GM21619 (cell line): ENCODE measurements around the gene RYR2.
"Not testable (repeated sequence)": the region's sequence is repeated elsewhere in the genome, so short reads cannot be mapped to it uniquely, and the experiment has no call there.

Source experiments
- ATAC-seq: cut with Tn5 transposase; IDR thresholded peaks from one replicate; pipeline ENCODE4 v1.9.1; 2021; ENCODE audit not compliant: unreplicated experiment

Gene RYR2

GRCh38 chr1:237763137-237763536 lies 721.2 kb downstream of the RYR2 start:
- no peak for ATAC-seq

- ATAC-seq = no peak
These were observed 721.8 kb downstream of the RYR2 start for GRCh38 chr1:237763751-237764150.

GRCh38 chr1:237769916-237770315 lies 727.9 kb downstream of the RYR2 start:
- ATAC-seq = no peak

- no peak for ATAC-seq
These were observed 730.0 kb downstream of the RYR2 start for GRCh38 chr1:237772009-237772408.

GRCh38 chr1:237774246-237774645 lies 732.3 kb downstream of the RYR2 start:
- ATAC-seq = no peak

- ATAC-seq = no peak
These were observed 737.4 kb downstream of the RYR2 start for GRCh38 chr1:237779356-237779755.

- no peak for ATAC-seq
These were observed 744.2 kb downstream of the RYR2 start for GRCh38 chr1:237786066-237786719.

GRCh38 chr1:237788069-237788468 lies 746.1 kb downstream of the RYR2 start:
- no peak for ATAC-seq

GRCh38 chr1:237789619-237790018 lies 747.6 kb downstream of the RYR2 start:
- ATAC-seq = no peak

- ATAC-seq = no peak
These were observed 749.6 kb downstream of the RYR2 start for GRCh38 chr1:237791592-237791991.

GRCh38 chr1:237792149-237792548 lies 750.2 kb downstream of the RYR2 start:
- no peak for ATAC-seq

- no peak for ATAC-seq
These were observed 750.7 kb downstream of the RYR2 start for GRCh38 chr1:237792726-237793125.

- no peak for ATAC-seq
These were observed 752.1 kb downstream of the RYR2 start for GRCh38 chr1:237794071-237794470.

GRCh38 chr1:237795558-237795957 lies 753.6 kb downstream of the RYR2 start:
- ATAC-seq = no peak

GRCh38 chr1:237799762-237800474 lies 757.9 kb downstream of the RYR2 start:
- no peak for ATAC-seq

GRCh38 chr1:237804516-237804915 lies 762.5 kb downstream of the RYR2 start:
- no peak for ATAC-seq

GRCh38 chr1:237809099-237809498 lies 767.1 kb downstream of the RYR2 start:
- no peak for ATAC-seq

- no peak for ATAC-seq
These were observed 769.6 kb downstream of the RYR2 start for GRCh38 chr1:237811633-237812032.

- ATAC-seq = no peak
These were observed 770.1 kb downstream of the RYR2 start for GRCh38 chr1:237812061-237812460.

GRCh38 chr1:237814319-237814924 lies 772.4 kb downstream of the RYR2 start:
- no peak for ATAC-seq

- no peak for ATAC-seq
These were observed 775.3 kb downstream of the RYR2 start for GRCh38 chr1:237817277-237817676.

- not testable (repeated sequence) for ATAC-seq
These were observed 778.6 kb downstream of the RYR2 start for GRCh38 chr1:237820634-237821033.
